Measurements from ENCODE around the gene NPBWR2.

- TF ChIP-seq CTCF (optimal IDR thresholded peaks at IDR 0.05 in 1 of 3, IDR thresholded peaks at IDR 0.05 in 1 of 3, conservative IDR thresholded peaks at IDR 0.05 in 1 of 3; ENCODE audit: extremely low read depth in 1 of 3, insufficient read depth in 2 of 3, low read length in 3 of 3) (peak; percentile 31 to 79 (median 67)), EZH2 (IDR thresholded peaks at IDR 0.05; ENCODE audit: low read length) (no peak)
Observed at GRCh38 chr20:64131406-64131805, 24.0 kb upstream of the NPBWR2 start.

All from keratinocyte (primary cell).